Measurements from ENCODE around the gene TMEM181.

TMEM181 gene

DNA sequence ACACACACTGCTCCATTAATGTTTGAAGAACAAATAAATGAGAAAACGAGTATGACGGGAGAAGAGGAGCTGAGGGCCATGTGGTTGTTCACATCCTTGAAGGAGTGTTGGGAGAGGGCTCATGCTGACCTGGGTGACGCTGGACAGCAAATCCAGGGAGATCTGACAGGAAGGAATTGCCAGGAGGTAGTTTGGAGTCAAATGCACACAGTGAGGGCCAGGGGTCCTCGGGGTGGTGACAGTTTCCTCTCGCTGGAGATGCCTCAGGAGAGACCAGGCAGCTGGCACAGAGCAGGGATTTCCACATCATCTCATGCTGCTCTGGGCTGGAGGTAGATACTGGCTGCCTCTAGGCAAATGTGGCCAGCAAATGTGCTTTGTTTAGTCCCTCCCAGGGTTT is 2.0 kb upstream of the TMEM181 start:
- no peak for DNase-seq (ENCODE audit: low read depth)
- TF ChIP-seq, protein P1, sequence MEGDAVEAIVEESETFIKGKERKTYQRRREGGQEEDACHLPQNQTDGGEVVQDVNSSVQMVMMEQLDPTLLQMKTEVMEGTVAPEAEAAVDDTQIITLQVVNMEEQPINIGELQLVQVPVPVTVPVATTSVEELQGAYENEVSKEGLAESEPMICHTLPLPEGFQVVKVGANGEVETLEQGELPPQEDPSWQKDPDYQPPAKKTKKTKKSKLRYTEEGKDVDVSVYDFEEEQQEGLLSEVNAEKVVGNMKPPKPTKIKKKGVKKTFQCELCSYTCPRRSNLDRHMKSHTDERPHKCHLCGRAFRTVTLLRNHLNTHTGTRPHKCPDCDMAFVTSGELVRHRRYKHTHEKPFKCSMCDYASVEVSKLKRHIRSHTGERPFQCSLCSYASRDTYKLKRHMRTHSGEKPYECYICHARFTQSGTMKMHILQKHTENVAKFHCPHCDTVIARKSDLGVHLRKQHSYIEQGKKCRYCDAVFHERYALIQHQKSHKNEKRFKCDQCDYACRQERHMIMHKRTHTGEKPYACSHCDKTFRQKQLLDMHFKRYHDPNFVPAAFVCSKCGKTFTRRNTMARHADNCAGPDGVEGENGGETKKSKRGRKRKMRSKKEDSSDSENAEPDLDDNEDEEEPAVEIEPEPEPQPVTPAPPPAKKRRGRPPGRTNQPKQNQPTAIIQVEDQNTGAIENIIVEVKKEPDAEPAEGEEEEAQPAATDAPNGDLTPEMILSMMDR (IDR thresholded peaks at IDR 0.05; ENCODE audit: control insufficient read depth, insufficient read depth, low read depth, low read length, missing control alignments): no peak
- H3K4me3 ChIP-seq (ENCODE audit: control insufficient read depth, low read depth, low read length): no peak overlapping the region

DNA sequence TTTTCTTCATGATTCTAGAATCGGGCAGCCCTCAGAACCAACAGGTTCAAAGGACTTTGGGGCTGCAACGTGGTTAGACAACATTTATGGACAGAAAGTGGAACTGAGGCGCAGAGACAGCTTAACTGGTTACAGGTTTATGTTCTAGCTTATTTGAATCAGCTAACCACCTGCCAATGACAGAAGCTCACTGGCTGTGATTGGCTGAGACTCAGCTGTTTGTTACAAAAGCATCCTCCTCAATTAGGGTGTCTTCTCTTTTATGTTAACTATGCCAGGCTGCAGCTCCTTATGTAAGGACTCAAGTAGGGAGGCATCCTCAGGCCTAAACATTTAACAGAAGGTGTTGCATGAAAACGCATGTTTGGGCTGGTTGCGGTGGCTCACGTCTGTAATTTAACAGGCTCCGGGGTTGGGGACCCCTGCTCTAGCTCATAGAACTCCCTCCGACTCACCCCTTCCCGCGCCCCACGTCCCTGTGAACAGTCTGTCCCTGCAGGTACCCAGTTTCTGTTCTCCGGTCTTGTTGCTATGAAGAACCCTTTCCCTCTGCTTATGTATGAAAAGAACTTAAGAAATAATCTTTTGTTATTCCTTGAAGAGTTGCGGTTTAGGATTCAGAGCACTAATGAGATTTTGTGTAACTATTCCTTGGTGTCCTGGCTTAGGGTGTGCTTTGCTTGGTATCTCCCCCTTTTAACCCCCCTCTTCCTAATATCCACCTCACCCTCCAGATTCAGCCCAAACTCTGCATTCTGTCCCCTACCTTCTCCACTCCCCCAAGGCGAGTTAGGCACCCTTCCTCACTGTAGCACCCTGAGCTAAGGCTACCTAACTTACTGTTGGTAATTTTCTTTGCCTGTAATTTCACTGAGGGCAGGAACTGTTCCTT is 1.2 kb upstream of the TMEM181 start:
- no peak overlapping the region for H3K4me3 ChIP-seq (ENCODE audit: control insufficient read depth, low read depth, low read length)
- DNase-seq (ENCODE audit: low read depth): no peak
- TF ChIP-seq, protein P1 (IDR thresholded peaks at IDR 0.05; ENCODE audit: control insufficient read depth, insufficient read depth, low read depth, low read length, missing control alignments): no peak

DNA sequence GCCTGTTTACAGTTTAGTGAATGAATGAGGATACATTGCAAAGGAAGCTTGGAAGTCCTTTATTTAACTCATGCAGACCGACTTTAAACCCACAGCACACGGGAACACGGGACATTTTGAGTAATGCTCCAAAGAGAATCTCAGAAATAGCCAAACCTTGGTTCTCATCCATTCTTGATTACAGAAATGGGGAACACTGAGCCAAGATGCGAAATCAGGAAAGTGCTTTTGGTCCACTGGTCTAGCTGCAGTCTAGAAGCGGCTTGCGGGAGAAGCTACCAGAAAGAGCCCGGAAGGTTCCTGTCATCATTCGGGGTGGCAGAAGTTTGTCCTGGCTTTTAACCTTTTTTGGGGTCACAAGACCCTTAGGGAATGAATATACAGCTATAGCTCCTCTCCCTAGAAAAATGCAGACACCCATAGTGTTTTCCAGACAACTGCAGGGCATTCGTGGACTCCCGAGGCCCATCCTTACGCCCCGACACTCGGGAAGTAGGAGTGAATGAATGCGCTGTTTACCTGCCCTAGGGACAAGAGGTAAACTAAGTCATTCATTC is 475 bp upstream of the TMEM181 start:
- no peak for DNase-seq (ENCODE audit: low read depth)
- H3K4me3 ChIP-seq (ENCODE audit: control insufficient read depth, low read depth, low read length): peak overlapping the region; percentile 40
- TF ChIP-seq, protein P1 (IDR thresholded peaks at IDR 0.05; ENCODE audit: control insufficient read depth, insufficient read depth, low read depth, low read length, missing control alignments): no peak

DNA sequence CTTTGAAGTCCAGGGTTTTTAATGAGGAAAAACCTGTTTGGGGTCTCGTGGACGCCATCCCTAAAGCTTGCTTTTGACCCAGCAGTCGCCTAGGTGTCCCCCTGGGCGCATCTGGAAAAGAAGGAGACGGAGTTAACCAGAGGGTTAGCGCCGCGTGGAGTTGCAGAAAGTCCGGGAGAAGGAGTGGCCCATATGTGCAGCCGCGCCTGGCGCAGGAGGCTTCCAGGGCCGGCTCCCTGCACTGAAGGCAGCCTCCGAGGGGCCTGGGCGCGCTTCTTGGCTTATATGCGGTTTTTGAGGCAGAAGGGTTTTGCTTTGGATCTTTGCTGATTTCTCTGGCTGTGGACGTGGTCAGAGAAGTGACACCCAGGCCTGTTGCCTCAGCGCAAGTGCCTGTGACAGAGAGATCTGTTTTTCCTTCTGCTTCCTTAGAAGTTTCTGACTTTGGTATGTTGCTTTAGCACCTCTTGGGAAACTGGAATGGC is 987 bp downstream of the TMEM181 start:
- TF ChIP-seq, protein P1 (IDR thresholded peaks at IDR 0.05; ENCODE audit: control insufficient read depth, insufficient read depth, low read depth, low read length, missing control alignments): no peak
- no peak for DNase-seq (ENCODE audit: low read depth)

DNA sequence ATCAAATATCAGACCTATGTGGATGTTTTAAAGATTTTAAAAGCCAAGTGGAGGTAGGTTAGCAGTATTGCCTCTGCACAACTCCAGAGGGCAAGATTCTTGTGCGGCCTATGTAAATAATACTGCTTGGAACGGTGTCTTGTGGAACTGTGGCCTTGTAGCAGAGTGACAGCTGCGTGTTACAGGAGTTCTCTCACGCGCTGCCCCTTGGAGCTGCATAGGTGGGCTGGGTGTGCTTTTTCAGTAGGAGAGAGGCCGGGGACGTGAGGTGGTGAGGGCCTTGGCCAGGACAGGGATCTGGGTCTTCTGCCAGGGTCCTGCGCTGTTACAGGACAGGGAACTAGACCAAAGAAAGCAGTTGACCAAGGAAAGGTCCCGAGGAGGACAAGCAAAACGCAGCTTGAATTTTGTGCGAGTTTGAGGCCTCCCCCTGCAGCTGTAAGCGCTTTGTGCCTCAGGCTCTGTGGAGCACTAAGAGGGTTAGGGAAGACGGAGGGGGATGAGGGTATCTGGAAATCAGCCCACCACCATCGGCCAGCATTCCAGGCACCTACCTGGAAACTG is 1.5 kb downstream of the TMEM181 start:
- no peak for DNase-seq (ENCODE audit: low read depth)
- TF ChIP-seq, protein P1 (IDR thresholded peaks at IDR 0.05; ENCODE audit: control insufficient read depth, insufficient read depth, low read depth, low read length, missing control alignments): no peak
- H3K4me3 ChIP-seq (ENCODE audit: control insufficient read depth, low read depth, low read length): peak overlapping the region; percentile 75

More for the DNA sequence above, 987 bp downstream of the TMEM181 start:
- H3K4me3 ChIP-seq (ENCODE audit: control insufficient read depth, low read depth, low read length): peak overlapping the region; percentile 75

DNA sequence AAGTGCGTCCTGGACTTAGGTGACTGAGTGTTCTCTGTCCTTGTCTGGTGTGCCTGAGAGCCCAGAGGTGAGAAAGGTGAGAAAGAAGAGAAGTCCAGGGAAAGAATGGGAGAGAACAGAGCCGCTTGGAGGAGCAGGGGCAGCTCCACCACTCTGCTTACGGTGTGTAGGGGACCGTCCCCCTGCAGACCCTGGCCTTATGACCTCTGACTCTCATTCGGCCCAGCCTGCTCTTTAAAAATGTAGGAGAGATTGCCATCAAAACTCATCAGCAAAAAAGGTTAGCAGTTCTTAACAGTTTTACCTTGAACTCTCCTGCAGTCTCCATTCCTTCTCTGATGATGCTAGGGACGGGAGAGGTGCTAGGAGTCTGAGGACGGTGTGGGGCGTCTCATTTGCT is 2.0 kb downstream of the TMEM181 start:
- TF ChIP-seq, protein P1 (IDR thresholded peaks at IDR 0.05; ENCODE audit: control insufficient read depth, insufficient read depth, low read depth, low read length, missing control alignments): no peak
- no peak overlapping the region for H3K4me3 ChIP-seq (ENCODE audit: control insufficient read depth, low read depth, low read length)
- DNase-seq (ENCODE audit: low read depth): no peak
